SK-N-MC (cell line): ENCODE data around the gene SYNPO2L.

Experiments
- EZH2 ChIP-seq: fragments of 200-600 bp; sonication (generic); IDR thresholded peaks from one replicate; pipeline ENCODE4 v1.6.1; 2017; ENCODE audit warnings: antibody characterized with exemption
- POLR2AphosphoS5 ChIP-seq: IDR thresholded peaks from 2 replicates; pipeline ENCODE4 v1.6.1; 2012; ENCODE audit warnings: mild to moderate bottlenecking, low read depth, low read length, borderline replicate concordance

DNA sequence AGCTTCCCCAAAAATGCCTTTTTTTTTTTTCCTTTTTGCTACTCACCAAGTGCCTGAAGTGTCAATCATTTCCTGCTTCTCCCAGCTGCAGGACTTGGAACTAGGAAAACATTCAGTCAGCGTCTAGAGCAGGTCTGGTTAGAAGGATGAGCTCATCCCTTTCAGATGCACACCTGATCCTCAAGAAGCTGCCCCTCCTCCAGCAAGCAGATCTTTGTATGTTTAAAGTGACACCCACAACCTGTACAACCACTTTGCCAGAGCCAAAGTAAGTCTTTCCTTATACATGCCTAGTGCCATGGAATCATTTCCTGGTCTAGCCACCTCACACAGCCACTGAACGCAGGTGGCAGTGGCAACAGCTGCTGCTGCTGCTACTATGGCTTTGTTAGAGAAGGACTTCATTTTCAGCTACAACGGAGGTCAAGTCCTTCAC, 54.3 kb downstream of the SYNPO2L start:
- TF ChIP-seq EZH2, result no peak
- no peak for TF ChIP-seq POLR2AphosphoS5
